GM21515 (cell line): ENCODE results near the gene METTL16.

Source experiments
- ATAC-seq: cut with Tn5 transposase; IDR thresholded peaks from one replicate; pipeline ENCODE4 v1.9.1; 2021; ENCODE audit not compliant: unreplicated experiment

METTL16 gene

GRCh38 chr17:2385240-2386210 is 126.2 kb downstream of the METTL16 start:
- no peak for ATAC-seq

- no peak for ATAC-seq
Observed at GRCh38 chr17:2384439-2385127, 127.1 kb downstream of the METTL16 start.

- no peak for ATAC-seq
Observed at GRCh38 chr17:2383628-2384167, 128.0 kb downstream of the METTL16 start.

GRCh38 chr17:2380950-2381649 is 130.6 kb downstream of the METTL16 start:
- ATAC-seq = no peak

GRCh38 chr17:2380226-2380922 is 131.3 kb downstream of the METTL16 start:
- no peak for ATAC-seq

GRCh38 chr17:2379489-2380225 is 132.0 kb downstream of the METTL16 start:
- ATAC-seq = no peak

- ATAC-seq = no peak
Observed at GRCh38 chr17:2378905-2379304, 132.8 kb downstream of the METTL16 start.

- no peak for ATAC-seq
Observed at GRCh38 chr17:2377659-2378058, 134.0 kb downstream of the METTL16 start.

- ATAC-seq = no peak
Observed at GRCh38 chr17:2376107-2376506, 135.6 kb downstream of the METTL16 start.

GRCh38 chr17:2375406-2375805 is 136.3 kb downstream of the METTL16 start:
- ATAC-seq = no peak

GRCh38 chr17:2374549-2375285 is 137.0 kb downstream of the METTL16 start:
- ATAC-seq = no peak

GRCh38 chr17:2373179-2373578 is 138.5 kb downstream of the METTL16 start:
- no peak for ATAC-seq

GRCh38 chr17:2372681-2373080 is 139.0 kb downstream of the METTL16 start:
- ATAC-seq = no peak

GRCh38 chr17:2372180-2372579 is 139.5 kb downstream of the METTL16 start:
- ATAC-seq = no peak

- no peak for ATAC-seq
Observed at GRCh38 chr17:2371183-2372130, 140.2 kb downstream of the METTL16 start.

GRCh38 chr17:2370211-2370589 is 141.5 kb downstream of the METTL16 start:
- ATAC-seq = no peak

- ATAC-seq = no peak
Observed at GRCh38 chr17:2369551-2370210, 142.0 kb downstream of the METTL16 start.

GRCh38 chr17:2369039-2369438 is 142.6 kb downstream of the METTL16 start:
- ATAC-seq = no peak
